HG03354 (cell line): ENCODE results near the gene FRS2.

ENCODE experiments used
- ATAC-seq: cut with Tn5 transposase; IDR thresholded peaks from one replicate; pipeline ENCODE4 v1.9.1; 2021; ENCODE audit warnings: mild to moderate bottlenecking; ENCODE audit not compliant: unreplicated experiment, poor library complexity, severe bottlenecking

FRS2 gene

GRCh38 chr12:69459477-69459876, 10.7 kb upstream of the FRS2 start:
- no peak for ATAC-seq

DNA sequence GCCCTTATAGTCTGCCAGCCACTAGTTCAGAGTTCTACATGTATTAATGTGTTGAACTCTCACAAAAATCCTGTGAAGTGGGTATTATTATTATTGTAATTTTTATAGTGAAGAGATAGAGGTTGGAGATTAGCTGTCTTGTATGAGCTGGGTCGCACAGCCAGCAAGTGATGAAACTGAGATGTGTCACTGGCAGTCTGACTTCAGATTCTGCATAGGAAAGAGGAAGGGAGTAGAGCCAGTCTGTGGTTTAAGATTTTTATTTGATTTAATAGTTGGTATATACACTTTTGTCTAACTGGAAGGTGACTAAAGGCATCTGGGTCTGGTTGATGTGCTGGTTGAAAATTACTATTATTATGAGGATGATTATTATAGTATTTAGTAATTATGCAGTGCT, 5.8 kb upstream of the FRS2 start:
- ATAC-seq: no peak

GRCh38 chr12:69466867-69467266, 3.3 kb upstream of the FRS2 start:
- no peak for ATAC-seq

- no peak for ATAC-seq
These were observed 2.8 kb upstream of the FRS2 start for GRCh38 chr12:69467366-69467765.

GRCh38 chr12:69468237-69469026, 1.8 kb upstream of the FRS2 start:
- no peak for ATAC-seq

GRCh38 chr12:69469854-69470188, 367 bp upstream of the FRS2 start:
- ATAC-seq: no peak

DNA sequence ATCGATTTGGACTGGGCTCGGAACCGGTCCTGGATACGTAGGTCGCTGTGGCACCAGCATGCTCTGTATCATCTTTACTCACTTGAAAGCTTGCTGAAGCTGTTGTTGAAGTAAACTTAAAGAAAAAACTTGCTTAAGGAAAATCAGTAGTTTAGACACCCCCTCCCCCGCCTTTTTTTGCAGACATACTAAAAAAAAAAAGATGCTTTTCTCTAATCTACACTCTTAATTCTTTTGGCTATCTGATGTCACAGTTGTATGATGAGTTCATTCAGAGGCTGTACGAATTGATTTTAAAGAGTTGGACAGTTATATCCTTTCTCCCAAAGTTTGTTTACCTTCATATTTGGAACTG, 865 bp downstream of the FRS2 start:
- no peak for ATAC-seq

GRCh38 chr12:69471667-69472385, 1.6 kb downstream of the FRS2 start:
- no peak for ATAC-seq

DNA sequence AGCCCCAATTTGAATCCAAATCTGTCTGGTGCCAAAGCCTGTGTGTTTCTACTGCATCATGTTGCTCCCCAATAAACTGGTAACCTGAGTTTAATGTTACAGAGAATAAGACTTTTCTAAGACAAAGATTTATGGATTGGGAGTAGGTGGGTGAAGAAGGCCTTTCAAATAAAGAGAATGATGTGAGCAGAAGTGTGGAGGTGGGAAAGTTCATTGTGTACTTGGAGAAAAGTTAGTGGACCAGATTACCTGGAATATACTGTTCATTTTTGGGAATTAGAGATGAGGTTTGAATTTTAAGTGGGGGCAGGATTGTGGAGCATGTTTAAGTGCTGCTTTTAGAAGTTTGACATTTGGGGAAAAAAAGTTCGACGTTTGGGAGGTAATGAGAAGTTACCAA, 3.1 kb downstream of the FRS2 start:
- ATAC-seq: no peak

DNA sequence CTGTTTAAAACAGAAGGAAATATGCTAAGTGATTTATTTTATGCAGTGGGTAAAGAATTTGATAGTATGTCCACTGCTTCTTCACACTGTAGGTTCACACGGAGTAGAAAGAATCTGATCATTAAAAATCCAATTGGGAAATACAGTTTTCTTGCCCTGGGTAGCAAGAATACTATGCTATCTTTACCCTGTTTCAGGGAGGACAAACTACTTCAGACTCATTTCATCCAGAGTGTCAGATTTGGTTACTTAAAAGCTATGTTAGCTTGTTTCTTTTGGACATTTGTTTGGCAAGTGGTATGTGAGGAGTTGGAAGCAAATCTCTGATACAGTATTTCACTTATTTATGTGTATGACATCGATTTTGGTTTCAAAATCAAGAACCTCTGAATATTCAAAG, 4.3 kb downstream of the FRS2 start:
- ATAC-seq: no peak

GRCh38 chr12:69475237-69475975, 5.2 kb downstream of the FRS2 start:
- no peak for ATAC-seq

DNA sequence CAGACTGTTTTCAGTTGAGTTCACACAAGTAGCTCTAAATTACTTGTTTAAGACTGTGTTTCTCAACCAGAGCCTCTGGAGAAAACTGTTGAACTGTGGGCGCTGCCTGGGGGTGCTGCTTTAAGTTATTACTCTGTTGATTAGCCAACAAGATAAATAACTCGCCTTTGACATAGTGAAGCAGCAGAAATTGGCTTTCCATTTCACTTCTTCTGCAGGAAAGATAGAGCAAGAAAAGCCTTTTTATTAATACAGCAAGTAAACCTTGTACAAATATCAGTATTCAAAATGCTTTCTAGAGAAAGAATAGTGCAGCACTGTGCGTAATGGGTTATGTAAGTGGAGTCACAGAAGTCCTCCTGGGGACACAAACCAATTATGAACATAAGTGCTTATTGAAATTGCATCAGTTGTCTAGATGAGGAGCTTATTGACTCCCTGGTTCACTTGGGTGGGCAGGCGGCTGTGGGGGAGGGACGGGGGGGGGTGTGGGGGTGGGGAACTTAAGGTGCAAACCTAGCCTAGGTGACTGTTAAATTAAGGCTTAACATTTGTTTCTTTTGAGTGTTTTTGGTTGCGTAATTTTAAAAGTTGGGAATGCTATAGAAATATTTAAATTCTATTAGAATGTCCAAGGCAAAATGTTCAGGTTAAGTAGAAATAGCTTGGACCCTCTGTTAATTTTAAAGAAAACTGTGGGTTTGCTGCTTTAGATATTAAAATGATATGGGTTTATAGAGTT, 6.3 kb downstream of the FRS2 start:
- ATAC-seq: no peak

DNA sequence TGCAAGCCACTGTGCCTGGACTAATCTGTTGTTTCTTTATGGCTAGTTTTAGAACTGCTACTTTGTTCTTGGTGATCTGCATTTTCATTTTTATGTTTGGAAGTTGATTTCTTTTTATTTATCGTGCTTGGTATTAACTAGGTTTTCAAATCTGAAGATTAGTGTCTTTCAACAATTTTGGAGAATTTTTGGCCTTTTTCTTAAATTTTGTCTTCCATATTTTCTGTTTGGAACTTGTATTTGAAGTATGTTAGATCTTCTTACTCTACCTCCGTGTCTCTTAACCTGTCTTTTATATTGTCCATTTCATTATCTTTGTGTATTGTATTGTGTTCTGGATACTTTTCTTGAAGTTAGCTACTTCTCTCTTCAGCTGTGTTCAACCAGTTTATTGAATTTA, 9.5 kb downstream of the FRS2 start:
- no peak for ATAC-seq

DNA sequence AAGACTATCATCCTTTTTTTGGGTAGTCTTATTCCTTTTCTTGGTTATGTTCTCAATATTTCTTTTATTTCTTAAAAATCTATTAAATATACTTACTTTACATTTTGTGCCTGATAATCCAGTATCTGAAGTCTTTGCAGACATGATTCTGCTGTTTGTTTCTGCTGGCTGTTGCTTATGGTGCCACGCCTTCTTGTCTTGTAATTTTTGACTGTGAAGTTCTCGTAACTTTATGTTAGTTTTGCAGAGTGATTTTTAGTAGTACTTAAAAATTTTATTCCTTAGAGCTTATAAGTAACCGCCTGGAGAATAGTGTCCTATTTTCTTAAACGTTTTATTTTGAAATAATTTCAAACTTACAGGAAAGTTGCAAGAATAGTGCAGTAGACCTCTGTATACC, 10.5 kb downstream of the FRS2 start:
- ATAC-seq: no peak

DNA sequence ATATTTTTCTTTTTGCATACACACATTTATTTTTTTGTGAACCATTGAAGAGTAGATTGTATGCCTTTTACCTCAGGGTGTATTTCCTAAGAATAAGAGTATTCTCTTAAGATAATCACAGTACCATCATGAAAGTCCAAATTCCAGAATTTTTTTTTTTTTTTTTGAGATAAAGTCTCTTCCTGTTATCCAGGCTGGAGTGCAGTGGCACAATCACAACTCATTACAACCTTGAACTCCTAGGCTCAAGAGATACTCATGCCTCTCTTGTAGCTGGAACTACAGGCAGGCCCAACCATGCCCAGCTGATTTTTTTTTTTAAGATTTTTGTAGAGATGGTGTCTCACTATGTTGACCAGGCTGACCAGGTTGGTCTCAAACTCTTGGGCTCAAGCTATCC, 10.9 kb downstream of the FRS2 start:
- ATAC-seq: no peak

- ATAC-seq: no peak
These were observed 13.5 kb downstream of the FRS2 start for GRCh38 chr12:69483700-69484099.

DNA sequence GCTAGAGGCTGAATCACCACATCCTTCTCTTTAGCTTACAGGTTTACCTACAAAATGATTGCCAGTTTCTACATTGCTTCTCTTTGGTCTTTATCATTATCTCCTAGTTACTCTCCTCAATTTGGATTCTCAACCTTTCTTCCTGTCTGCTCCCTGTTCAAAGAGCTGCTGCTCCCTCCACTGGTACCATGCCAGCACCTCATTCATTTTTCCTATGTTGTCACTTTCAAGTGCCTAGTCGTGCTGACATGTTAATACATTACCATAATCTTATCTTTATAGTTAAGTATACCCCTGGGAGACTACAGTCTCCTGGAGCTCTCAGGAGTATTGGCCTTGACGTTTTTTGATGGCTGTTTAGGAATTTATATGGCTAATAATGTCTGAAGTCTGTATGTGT, 14.2 kb downstream of the FRS2 start:
- ATAC-seq: no peak

- no peak for ATAC-seq
These were observed 20.9 kb downstream of the FRS2 start for GRCh38 chr12:69490920-69491643.

GRCh38 chr12:69492739-69493138, 22.6 kb downstream of the FRS2 start:
- ATAC-seq: no peak

GRCh38 chr12:69495071-69495470, 24.9 kb downstream of the FRS2 start:
- ATAC-seq: no peak
